Gastrocnemius medialis (tissue), 4 donors: ENCODE measurements around the gene TRAF2. TPM values are rescaled to one million over a fixed set of nuclear protein-coding genes. Genes with fewer than 3 reads are reported as not detected.

Experiments
- ATAC-seq, 2 donors: fragments of 150-250 bp; one replicate each; pipeline ENCODE4 v1.9.1; 2016
- DNase-seq, 2 donors: peaks; one replicate each; pipeline ENCODE4 v3.0.0-alpha.2; 2019
- H3K27ac ChIP-seq, 4 donors: fragments of 200-600 bp; sonication (generic); 1 replicate in 1 of 4; 2 replicates in 3 of 4; pipeline ENCODE4 v1.5.1; 2016 to 2018; ENCODE audit warnings: mild to moderate bottlenecking in 2 of 4, moderate library complexity in 1 of 4
- H3K27me3 ChIP-seq, 3 donors: fragments of 200-600 bp; sonication (generic) in 2 of 3; 1 replicate in 1 of 3; 2 replicates in 2 of 3; pipeline versions ENCODE4 v1.5.1 to v1.6.0; 2016 to 2019; ENCODE audit warnings: mild to moderate bottlenecking in 1 of 3, moderate library complexity in 1 of 3
- H3K36me3 ChIP-seq, 2 donors: fragments of 200-600 bp; sonication (generic) in 1 of 2; one replicate each; pipeline ENCODE4 v1.5.1; 2017 to 2018
- H3K4me1 ChIP-seq, 2 donors: fragments of 200-600 bp; sonication (generic) in 1 of 2; one replicate each; pipeline ENCODE4 v1.5.1; 2016 to 2017; ENCODE audit warnings: mild to moderate bottlenecking in 2 of 2
- H3K4me3 ChIP-seq, 4 donors: fragments of 200-600 bp; sonication (generic) in 3 of 4; 1 replicate in 1 of 4; 2 replicates in 3 of 4; pipeline ENCODE4 v1.5.1; 2016 to 2019; ENCODE audit warnings: mild to moderate bottlenecking in 2 of 4
- H3K9me3 ChIP-seq, 3 donors: fragments of 200-600 bp; sonication (generic) in 2 of 3; 1 replicate in 1 of 3; 2 replicates in 2 of 3; pipeline ENCODE4 v1.5.1; 2016 to 2019
- CTCF ChIP-seq, 5 experiments: fragments of 450-650 bp in 3 of 5; fragments of 200-600 bp in 2 of 5; sonication (generic) in 2 of 5; IDR thresholded peaks in 4 of 5; conservative IDR thresholded peaks in 1 of 5; 1 replicate in 4 of 5; 2 replicates in 1 of 5; pipeline ENCODE4 v1.5.1; 2016 to 2019; ENCODE audit warnings: antibody characterized with exemption in 5 of 5, mild to moderate bottlenecking in 3 of 5, moderate library complexity in 3 of 5
- POLR2A ChIP-seq, 2 donors: fragments of 450-650 bp; IDR thresholded peaks; one replicate each; pipeline ENCODE4 v1.6.1; 2017; ENCODE audit warnings: antibody characterized with exemption in 2 of 2, mild to moderate bottlenecking in 2 of 2, moderate library complexity in 2 of 2
- in situ Hi-C, 4 donors: fragments of 200-750 bp; cut with MboI; loops; one replicate each; pipeline versions ENCODE4 v1.15.0 to v1.8.0; 2017; ENCODE audit warnings: low sequenced_read_pairs in 4 of 4
- intact Hi-C: fragments of 100-400 bp; cut with DNase I; formaldehyde crosslinking; loops from one replicate; pipeline ENCODE4 v1.15.1; 2023; ENCODE audit warnings: low total_unique reads
- total RNA-seq, 4 donors: library from RNA; depleted of rRNA; stranded (reverse); fragments of >200 nt; gene quantifications; one replicate each; pipeline versions ENCODE4 v1.1.0 to v1.2.3, GENCODE V29; 2016

The TRAF2 gene
- total RNA-seq, 4 donors from 2014 or later = 3.5 to 6.6 (median 4.8) TPM

GRCh38 chr9:136964833-136965422, 78.6 kb downstream of the TRAF2 start:
- no peak for TF ChIP-seq POLR2A (IDR thresholded peaks at IDR 0.05)
- no peak for TF ChIP-seq CTCF (IDR thresholded peaks at IDR 0.05 in 4 of 5, conservative IDR thresholded peaks at IDR 0.05 in 1 of 5)
- ATAC-seq = no peak
- H3K9me3 ChIP-seq = no peaks in the 10 kb centered on the region
- peaks cover 0 to 6% (median 0%) of the 10 kb centered on the region in 3 donors for H3K27me3 ChIP-seq
- intact Hi-C loops = no loop called here
- no peak overlapping the region for H3K4me3 ChIP-seq
- no peaks in the 10 kb centered on the region for H3K4me1 ChIP-seq
- no peaks in the 10 kb centered on the region for H3K36me3 ChIP-seq
- no peak for DNase-seq
- no peak overlapping the region for H3K27ac ChIP-seq
- in situ Hi-C loops = no loop called here

GRCh38 chr9:136965771-136966484, 79.6 kb downstream of the TRAF2 start:
- ATAC-seq (peak in 1 of 2 donors; percentile 48), DNase-seq (no peak)
- Histone ChIP-seq H3K27me3 (peaks cover 0 to 6% (median 0%) of the 10 kb centered on the region in 3 donors), H3K36me3 (no peaks in the 10 kb centered on the region), H3K4me3 (no peak overlapping the region), H3K4me1 (no peaks in the 10 kb centered on the region), H3K9me3 (no peaks in the 10 kb centered on the region), H3K27ac (no peak overlapping the region)
- intact Hi-C loops (no loop called here), in situ Hi-C loops (no loop called here)
- no peak for TF ChIP-seq POLR2A (IDR thresholded peaks at IDR 0.05)
- TF ChIP-seq CTCF (IDR thresholded peaks at IDR 0.05 in 4 of 5, conservative IDR thresholded peaks at IDR 0.05 in 1 of 5) = no peak

- DNase-seq (no peak), ATAC-seq (no peak)
- Histone ChIP-seq H3K27ac (no peak overlapping the region), H3K36me3 (no peaks in the 10 kb centered on the region), H3K27me3 (peaks cover 0 to 6% (median 0%) of the 10 kb centered on the region in 3 donors), H3K4me1 (no peaks in the 10 kb centered on the region), H3K4me3 (no peak overlapping the region), H3K9me3 (no peaks in the 10 kb centered on the region)
- in situ Hi-C loops (no loop called here), intact Hi-C loops (no loop called here)
- TF ChIP-seq CTCF (IDR thresholded peaks at IDR 0.05 in 4 of 5, conservative IDR thresholded peaks at IDR 0.05 in 1 of 5) = no peak
These were observed 82.2 kb downstream of the TRAF2 start for GRCh38 chr9:136968333-136969127.

- no peak for ATAC-seq
- H3K27ac ChIP-seq = no peak overlapping the region
These were observed 82.8 kb downstream of the TRAF2 start for GRCh38 chr9:136969150-136969549.

More at GRCh38 chr9:136969150-136969549, 82.8 kb downstream of the TRAF2 start:
- no peaks in the 10 kb centered on the region for H3K36me3 ChIP-seq
- H3K4me3 ChIP-seq = no peak overlapping the region
- H3K4me1 ChIP-seq = no peaks in the 10 kb centered on the region
- H3K27me3 ChIP-seq = peaks cover 0 to 6% (median 0%) of the 10 kb centered on the region in 3 donors
- intact Hi-C loops (no loop called here), in situ Hi-C loops (no loop called here)
- no peak for DNase-seq
- no peaks in the 10 kb centered on the region for H3K9me3 ChIP-seq
- TF ChIP-seq CTCF (IDR thresholded peaks at IDR 0.05 in 4 of 5, conservative IDR thresholded peaks at IDR 0.05 in 1 of 5) (no peak), POLR2A (IDR thresholded peaks at IDR 0.05) (no peak)
